ENCODE results near the gene ACER3.

DNA sequence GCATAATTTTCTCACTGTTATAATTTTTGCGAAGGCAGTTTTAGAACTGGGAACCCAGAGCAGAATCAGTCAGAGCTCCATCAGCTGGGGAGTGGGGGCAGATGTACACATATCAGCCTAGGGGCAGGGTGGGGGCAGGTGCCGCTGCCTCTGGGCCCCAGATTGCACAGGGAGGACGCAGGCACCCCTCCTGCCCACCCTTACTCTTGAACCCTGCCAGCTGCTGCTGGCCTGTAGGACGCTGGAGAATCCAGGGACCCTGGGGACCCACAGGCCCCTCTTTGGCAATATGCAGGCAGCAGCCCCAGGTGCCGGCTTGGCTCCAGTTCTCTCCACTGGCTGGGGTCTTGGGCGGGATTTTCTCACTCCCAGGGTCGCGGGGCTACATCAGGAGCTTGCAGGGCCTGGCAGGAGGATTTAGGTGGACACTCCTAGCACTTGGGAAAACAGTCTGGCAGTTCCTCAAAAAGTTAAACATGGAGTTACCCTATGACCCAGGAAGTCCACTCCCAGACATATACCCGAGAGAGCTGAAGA, 197.3 kb downstream of the ACER3 start:
- no peak for TF ChIP-seq POLR2AphosphoS5 (IDR thresholded peaks at IDR 0.05; ENCODE audit: insufficient read depth in 1 of 2, low read depth in 1 of 2)
- TF ChIP-seq, protein P1, sequence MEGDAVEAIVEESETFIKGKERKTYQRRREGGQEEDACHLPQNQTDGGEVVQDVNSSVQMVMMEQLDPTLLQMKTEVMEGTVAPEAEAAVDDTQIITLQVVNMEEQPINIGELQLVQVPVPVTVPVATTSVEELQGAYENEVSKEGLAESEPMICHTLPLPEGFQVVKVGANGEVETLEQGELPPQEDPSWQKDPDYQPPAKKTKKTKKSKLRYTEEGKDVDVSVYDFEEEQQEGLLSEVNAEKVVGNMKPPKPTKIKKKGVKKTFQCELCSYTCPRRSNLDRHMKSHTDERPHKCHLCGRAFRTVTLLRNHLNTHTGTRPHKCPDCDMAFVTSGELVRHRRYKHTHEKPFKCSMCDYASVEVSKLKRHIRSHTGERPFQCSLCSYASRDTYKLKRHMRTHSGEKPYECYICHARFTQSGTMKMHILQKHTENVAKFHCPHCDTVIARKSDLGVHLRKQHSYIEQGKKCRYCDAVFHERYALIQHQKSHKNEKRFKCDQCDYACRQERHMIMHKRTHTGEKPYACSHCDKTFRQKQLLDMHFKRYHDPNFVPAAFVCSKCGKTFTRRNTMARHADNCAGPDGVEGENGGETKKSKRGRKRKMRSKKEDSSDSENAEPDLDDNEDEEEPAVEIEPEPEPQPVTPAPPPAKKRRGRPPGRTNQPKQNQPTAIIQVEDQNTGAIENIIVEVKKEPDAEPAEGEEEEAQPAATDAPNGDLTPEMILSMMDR (IDR thresholded peaks at IDR 0.05), result no peak
- no peak for TF ChIP-seq POLR2A (IDR thresholded peaks at IDR 0.05)
